Adrenal gland (tissue), 12 donors: Measurements from ENCODE around the gene GPSM3. TPM values are rescaled to one million over a fixed set of nuclear protein-coding genes. Genes with fewer than 3 reads are reported as not detected.
"Not testable (repeated sequence)": the region's sequence is repeated elsewhere in the genome, so short reads cannot be mapped to it uniquely, and the experiment has no call there.

Source experiments
- DNase-seq, 7 donors: peaks; one replicate each; pipeline ENCODE4 v3.0.0-alpha.2; 2019 to 2020
- H3K27ac ChIP-seq, 5 donors: fragments of 200-600 bp; sonication (generic) in 4 of 5; 1 replicate in 3 of 5; 2 replicates in 2 of 5; pipeline versions ENCODE4 v1.5.1 to v1.8.0; 2016 to 2020; ENCODE audit warnings: mild to moderate bottlenecking in 1 of 5
- H3K27me3 ChIP-seq: fragments of 200-600 bp; 2 replicates; pipeline ENCODE4 v1.8.0; 2021
- H3K36me3 ChIP-seq, 2 donors: fragments of 200-600 bp; replicated peaks in 1 of 2; 1 replicate in 1 of 2; 2 replicates in 1 of 2; pipeline versions ENCODE4 v1.5.1 to v1.8.0; 2018 to 2022
- H3K4me1 ChIP-seq, 2 donors: fragments of 200-600 bp; replicated peaks in 1 of 2; 1 replicate in 1 of 2; 2 replicates in 1 of 2; pipeline versions ENCODE4 v1.5.1 to v1.8.0; 2018 to 2021
- H3K4me3 ChIP-seq, 4 donors: fragments of 200-600 bp; sonication (generic) in 3 of 4; one replicate each; pipeline ENCODE4 v1.5.1; 2016 to 2018
- H3K9me3 ChIP-seq, 3 donors: fragments of 200-600 bp; sonication (generic) in 1 of 3; replicated peaks in 1 of 3; 1 replicate in 2 of 3; 2 replicates in 1 of 3; pipeline versions ENCODE4 v1.5.1 to v1.8.0; 2016 to 2021
- POLR2A ChIP-seq, 2 donors: fragments of 450-650 bp; IDR thresholded peaks; one replicate each; pipeline ENCODE4 v1.6.1; 2017; ENCODE audit warnings: antibody characterized with exemption in 2 of 2, mild to moderate bottlenecking in 2 of 2, moderate library complexity in 1 of 2
- WGBS, 4 donors: extraction: QIAGEN DNeasy Blood & Tissue Kit in 2 of 4; methylation state at CpG; one replicate each; pipeline versions ENCODE4 v1.1.5 to v1.1.7; 2013 to 2017; 5-methylcytosine and 5-hydroxymethylcytosine counted together
- intact Hi-C, 2 donors: fragments of 100-400 bp; cut with DNase I; formaldehyde crosslinking; loops; one replicate each; pipeline versions ENCODE4 v1.14.1 to v1.15.0; 2022 to 2023
- microRNA-seq, 3 donors: library from miRNA; unstranded; fragments of <30 nt; microRNA quantifications; one replicate each; pipeline ENCODE4, GENCODE V29; 2017 to 2020
- polyA plus RNA-seq, 3 donors: library from polyadenylated mRNA; stranded (reverse); fragments of 200-250 nt in 2 of 3; fragments of 350-450 nt in 1 of 3; fragmentation: Illumina TruSeq in 1 of 3; extraction: RNeasy Lipid Tissue Mini Kit (QIAGEN cat#74804) in 1 of 3; gene quantifications; one replicate each; pipeline ENCODE4 v1.2.3, GENCODE V29; 2013 to 2014
- small RNA-seq, 2 donors: library from RNA; depleted of rRNA; stranded (forward); fragments of <200 nt; gene quantifications; one replicate each; pipeline ENCODE3, GENCODE V24; 2016
- total RNA-seq, 9 donors: library from RNA; depleted of rRNA in 4 of 9; stranded (reverse); fragments of >200 nt in 4 of 9; fragments of 120-200 nt in 1 of 9; fragmentation: NEBNext Ultra II Directional in 1 of 9; extraction: Animal tissue kit (Norgen Biotek cat#: 25700) in 1 of 9; gene quantifications; one replicate each; pipeline versions ENCODE4 v1.1.0 to v1.2.4, GENCODE V29; 2013 to 2023
- TF ChIP-seq, protein P1 (sequence below), 6 experiments: fragments of 450-650 bp in 4 of 6; fragments of 200-600 bp in 2 of 6; sonication (generic) in 1 of 6; IDR thresholded peaks; 1 replicate in 5 of 6; 2 replicates in 1 of 6; pipeline versions ENCODE4 v1.5.1 to v1.8.0; 2016 to 2021; ENCODE audit warnings: antibody characterized with exemption in 6 of 6, mild to moderate bottlenecking in 2 of 6, moderate library complexity in 1 of 6
- donor health status: healthy with polysubstance abuse.
- donor health status: Bipolar disorder and iron deficiency.
- donor health status: DM: yes; HTN: yes; CAD: no.
- donor health status: DM: no; HTN: no; CAD: no.
- donor health status: DM: no; HTN: no; CAD: no.
- donor health status: DM: yes; HTN: yes; CAD: no.

GPSM3 gene
- total and polyA plus RNA-seq, 12 donors = 3.8 to 40.3 (median 17.6) TPM

DNA sequence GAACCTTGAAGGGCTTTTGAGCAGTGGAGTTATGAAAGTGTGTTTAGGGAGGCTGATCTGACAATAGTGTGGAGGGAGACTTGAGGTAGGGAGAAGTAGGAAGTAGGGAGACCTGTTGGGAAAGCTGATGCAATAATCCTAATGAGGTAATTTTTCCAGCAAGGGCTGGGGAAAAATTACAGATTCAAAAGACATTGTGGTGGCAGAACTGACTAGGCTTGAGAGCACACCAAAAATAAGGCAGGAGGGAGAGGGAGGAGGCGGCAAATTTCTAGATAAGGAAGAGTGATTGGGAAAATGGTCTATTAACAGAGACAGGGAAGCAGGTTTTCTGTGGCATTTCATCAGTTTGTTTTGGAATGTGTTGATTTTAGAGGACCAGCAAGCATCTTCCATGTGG, 46.2 kb downstream of the GPSM3 start:
- Histone ChIP-seq H3K27me3 (no peaks in the 10 kb centered on the region), H3K27ac (no peak overlapping the region), H3K4me3 (no peak overlapping the region), H3K4me1 (no peaks in the 10 kb centered on the region), H3K9me3 (no peaks in the 10 kb centered on the region), H3K36me3 (no peaks in the 10 kb centered on the region)
- TF ChIP-seq, protein P1, sequence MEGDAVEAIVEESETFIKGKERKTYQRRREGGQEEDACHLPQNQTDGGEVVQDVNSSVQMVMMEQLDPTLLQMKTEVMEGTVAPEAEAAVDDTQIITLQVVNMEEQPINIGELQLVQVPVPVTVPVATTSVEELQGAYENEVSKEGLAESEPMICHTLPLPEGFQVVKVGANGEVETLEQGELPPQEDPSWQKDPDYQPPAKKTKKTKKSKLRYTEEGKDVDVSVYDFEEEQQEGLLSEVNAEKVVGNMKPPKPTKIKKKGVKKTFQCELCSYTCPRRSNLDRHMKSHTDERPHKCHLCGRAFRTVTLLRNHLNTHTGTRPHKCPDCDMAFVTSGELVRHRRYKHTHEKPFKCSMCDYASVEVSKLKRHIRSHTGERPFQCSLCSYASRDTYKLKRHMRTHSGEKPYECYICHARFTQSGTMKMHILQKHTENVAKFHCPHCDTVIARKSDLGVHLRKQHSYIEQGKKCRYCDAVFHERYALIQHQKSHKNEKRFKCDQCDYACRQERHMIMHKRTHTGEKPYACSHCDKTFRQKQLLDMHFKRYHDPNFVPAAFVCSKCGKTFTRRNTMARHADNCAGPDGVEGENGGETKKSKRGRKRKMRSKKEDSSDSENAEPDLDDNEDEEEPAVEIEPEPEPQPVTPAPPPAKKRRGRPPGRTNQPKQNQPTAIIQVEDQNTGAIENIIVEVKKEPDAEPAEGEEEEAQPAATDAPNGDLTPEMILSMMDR (IDR thresholded peaks at IDR 0.05) = no peak
- TF ChIP-seq POLR2A (IDR thresholded peaks at IDR 0.05) = no peak
- no peak for DNase-seq
- intact Hi-C loops = no loop called here
- WGBS, 4 donors = 74 to 95% (median 86%) methylated on average over 1 of the region's 1 CpG

DNA sequence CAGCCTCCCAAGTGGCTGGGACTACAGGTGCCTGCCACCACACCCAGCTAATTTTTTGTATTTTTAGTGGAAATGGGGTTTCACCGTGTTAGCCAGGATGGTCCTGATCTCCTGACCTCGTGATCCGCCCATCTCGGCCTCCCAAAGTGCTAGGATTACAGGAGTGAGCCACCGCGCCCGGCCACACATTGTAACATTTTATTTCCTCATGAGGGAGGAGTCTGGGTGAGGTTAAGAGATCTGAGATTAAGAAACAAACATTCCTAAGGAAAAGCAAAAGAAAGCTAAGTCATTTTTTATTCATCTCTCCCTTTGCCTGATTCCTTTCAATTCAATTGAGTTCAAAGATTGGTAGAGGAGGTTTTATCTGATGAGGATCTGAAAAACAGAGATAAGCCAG, 48.2 kb downstream of the GPSM3 start:
- H3K27me3 ChIP-seq, H3K27ac ChIP-seq, H3K36me3 ChIP-seq, intact Hi-C loops, DNase-seq, H3K4me1 ChIP-seq, H3K9me3 ChIP-seq, H3K4me3 ChIP-seq: not testable (repeated sequence)
- WGBS, 4 donors = 68 to 88% (median 85%) methylated on average over 5 to 7 of the region's 7 CpGs

Small RNA genes within 50 kb of the gene (microRNA-seq; reads per million reads assigned to microRNA genes)
- gene MIR6721 = 3.4 to 4.0 (median 4.0) reads per million in 3 donors
- 0 to 0.28 (median 0) reads per million in 3 donors for gene MIR6833

Small RNA genes within 50 kb of the gene (small RNA-seq; reads per million reads assigned to genes)
- 0 reads per million in 2 donors for gene AL662884.1
- gene MIR6833 = 0 reads per million in 2 donors

Other genes with a start within 250 kb of the GPSM3 start
- gene CFB, start 246.5 kb downstream of the GPSM3 start, total RNA-seq = 100 to 1,000 TPM in 2 of 9 donors, 10 to 100 TPM in 6, under 1 TPM in 1; 0.78 to 166 (median 23.2) TPM
- 10 to 100 TPM; 10.2 to 76.4 (median 60.6) TPM for gene CFB, start 246.5 kb downstream of the GPSM3 start, polyA plus RNA-seq
- 100 to 1,000 TPM in 3 of 9 donors, 10 to 100 TPM in 6; 64.4 to 107 (median 94.5) TPM for gene NELFE, start 233.7 kb downstream of the GPSM3 start, total RNA-seq
- 100 to 1,000 TPM in 2 of 3 donors, 10 to 100 TPM in 1; 89.9 to 117 (median 106) TPM for gene NELFE, start 233.7 kb downstream of the GPSM3 start, polyA plus RNA-seq
- 100 to 1,000 TPM in 4 of 9 donors, 10 to 100 TPM in 5; 29.9 to 231 (median 80.4) TPM for gene SKIC2, start 233.5 kb downstream of the GPSM3 start, total RNA-seq
- 100 to 1,000 TPM in 2 of 3 donors, 10 to 100 TPM in 1; 38.8 to 330 (median 243) TPM for gene SKIC2, start 233.5 kb downstream of the GPSM3 start, polyA plus RNA-seq
- 10 to 100 TPM; 19.9 to 57.1 (median 44.6) TPM for gene DXO, start 220.5 kb downstream of the GPSM3 start, total RNA-seq
- 100 to 1,000 TPM in 1 of 3 donors, 10 to 100 TPM in 2; 38.7 to 102 (median 83.7) TPM for gene DXO, start 220.5 kb downstream of the GPSM3 start, polyA plus RNA-seq
- 1,000 to 10,000 TPM in 6 of 9 donors, 100 to 1,000 TPM in 3; 547 to 2,285 (median 1,171) TPM for gene C4A, start 210.6 kb downstream of the GPSM3 start, total RNA-seq
- 1,000 to 10,000 TPM in 1 of 3 donors, 100 to 1,000 TPM in 2; 212 to 1,408 (median 665) TPM for gene C4A, start 210.6 kb downstream of the GPSM3 start, polyA plus RNA-seq
- 1,000 to 10,000 TPM in 7 of 9 donors, 100 to 1,000 TPM in 2; 948 to 5,092 (median 1,365) TPM for gene C4B, start 177.8 kb downstream of the GPSM3 start, total RNA-seq
- gene C4B, start 177.8 kb downstream of the GPSM3 start, polyA plus RNA-seq = 1,000 to 10,000 TPM in 1 of 3 donors, 100 to 1,000 TPM in 2; 236 to 1,852 (median 796) TPM
- 1,000 to 10,000 TPM in 8 of 9 donors, 100 to 1,000 TPM in 1; 780 to 6,352 (median 2,415) TPM for gene CYP21A2, start 154.2 kb downstream of the GPSM3 start, total RNA-seq
- gene CYP21A2, start 154.2 kb downstream of the GPSM3 start, polyA plus RNA-seq = 1,000 to 10,000 TPM in 2 of 3 donors, 100 to 1,000 TPM in 1; 528 to 4,039 (median 2,532) TPM
- 100 to 1,000 TPM; 105 to 403 (median 213) TPM for gene TNXB, start 83.3 kb downstream of the GPSM3 start, total RNA-seq
- gene TNXB, start 83.3 kb downstream of the GPSM3 start, polyA plus RNA-seq = 100 to 1,000 TPM in 2 of 3 donors, 10 to 100 TPM in 1; 19.6 to 506 (median 248) TPM
- gene ATF6B, start 64.4 kb downstream of the GPSM3 start, total RNA-seq = 100 to 1,000 TPM in 2 of 9 donors, 10 to 100 TPM in 7; 17.7 to 109 (median 35.7) TPM
- 100 to 1,000 TPM in 1 of 3 donors, 10 to 100 TPM in 2; 42.3 to 136 (median 67.3) TPM for gene ATF6B, start 64.4 kb downstream of the GPSM3 start, polyA plus RNA-seq
- 1 to 10 TPM; 1.6 to 8.9 (median 5.9) TPM for gene FKBPL, start 62.4 kb downstream of the GPSM3 start, total RNA-seq
- 1 to 10 TPM; 4.9 to 6.1 (median 6.0) TPM for gene FKBPL, start 62.4 kb downstream of the GPSM3 start, polyA plus RNA-seq
- gene PRRT1, start 40.7 kb downstream of the GPSM3 start, total RNA-seq = 1 to 10 TPM in 6 of 9 donors, under 1 TPM in 2, not detected in 1; 0.22 to 4.8 (median 2.0) TPM
- 10 to 100 TPM in 2 of 3 donors, 1 to 10 TPM in 1; 1.6 to 26.0 (median 14.7) TPM for gene PRRT1, start 40.7 kb downstream of the GPSM3 start, polyA plus RNA-seq
- gene PPT2, start 38.5 kb downstream of the GPSM3 start, total RNA-seq = 10 to 100 TPM; 10.4 to 33.6 (median 30.1) TPM
- gene PPT2, start 38.5 kb downstream of the GPSM3 start, polyA plus RNA-seq = 10 to 100 TPM; 15.8 to 19.9 (median 16.5) TPM
- gene EGFL8, start 28.0 kb downstream of the GPSM3 start, total RNA-seq = 10 to 100 TPM in 3 of 9 donors, 1 to 10 TPM in 6; 1.3 to 22.1 (median 8.7) TPM
- gene EGFL8, start 28.0 kb downstream of the GPSM3 start, polyA plus RNA-seq = 100 to 1,000 TPM in 1 of 3 donors, 10 to 100 TPM in 1, 1 to 10 TPM in 1; 4.6 to 103 (median 54.4) TPM
- gene AGPAT1, start 16.6 kb downstream of the GPSM3 start, total RNA-seq = 10 to 100 TPM; 51.9 to 91.9 (median 66.9) TPM
- 10 to 100 TPM; 63.5 to 75.8 (median 70.1) TPM for gene AGPAT1, start 16.6 kb downstream of the GPSM3 start, polyA plus RNA-seq
- gene RNF5, start 14.2 kb downstream of the GPSM3 start, total RNA-seq = 100 to 1,000 TPM in 7 of 9 donors, 10 to 100 TPM in 2; 90.6 to 146 (median 115) TPM
- gene RNF5, start 14.2 kb downstream of the GPSM3 start, polyA plus RNA-seq = 100 to 1,000 TPM in 1 of 3 donors, 10 to 100 TPM in 2; 47.2 to 120 (median 93.2) TPM
- 1 to 10 TPM in 8 of 9 donors, not detected in 1; 1.4 to 9.7 (median 3.1) TPM for gene AGER, start 8.4 kb downstream of the GPSM3 start, total RNA-seq
- gene AGER, start 8.4 kb downstream of the GPSM3 start, polyA plus RNA-seq = 10 to 100 TPM in 2 of 3 donors, 1 to 10 TPM in 1; 1.7 to 63.9 (median 18.1) TPM
- gene PBX2, start 2.4 kb downstream of the GPSM3 start, total RNA-seq = 100 to 1,000 TPM in 1 of 9 donors, 10 to 100 TPM in 8; 34.4 to 109 (median 53.3) TPM
- gene PBX2, start 2.4 kb downstream of the GPSM3 start, polyA plus RNA-seq = 100 to 1,000 TPM in 1 of 3 donors, 10 to 100 TPM in 2; 46.6 to 211 (median 85.1) TPM
- gene NOTCH4, start 31.4 kb upstream of the GPSM3 start, total RNA-seq = 10 to 100 TPM in 8 of 9 donors, 1 to 10 TPM in 1; 7.1 to 34.4 (median 17.6) TPM
- 100 to 1,000 TPM in 1 of 3 donors, 10 to 100 TPM in 1, 1 to 10 TPM in 1; 9.1 to 136 (median 54.2) TPM for gene NOTCH4, start 31.4 kb upstream of the GPSM3 start, polyA plus RNA-seq
- gene TSBP1, start 179.3 kb upstream of the GPSM3 start, total RNA-seq = not detected
- not detected for gene TSBP1, start 179.3 kb upstream of the GPSM3 start, polyA plus RNA-seq
- gene BTNL2, start 214.5 kb upstream of the GPSM3 start, total RNA-seq = under 1 TPM in 1 of 9 donors, not detected in 8; 0.31 TPM
- not detected for gene BTNL2, start 214.5 kb upstream of the GPSM3 start, polyA plus RNA-seq
- 1,000 to 10,000 TPM in 1 of 9 donors, 100 to 1,000 TPM in 7, 10 to 100 TPM in 1; 36.8 to 1,447 (median 612) TPM for gene HLA-DRA, start 247.2 kb upstream of the GPSM3 start, total RNA-seq
- 100 to 1,000 TPM; 101 to 572 (median 129) TPM for gene HLA-DRA, start 247.2 kb upstream of the GPSM3 start, polyA plus RNA-seq